B cell (primary cell): ENCODE measurements around the gene AMT. TPM values are rescaled to one million over a fixed set of nuclear protein-coding genes. Genes with fewer than 3 reads are reported as not detected.

ENCODE experiments used
- ATAC-seq: fragments of 200-7000 bp; cut with Tn5 transposase; one replicate; pipeline ENCODE4 v1.10.0; 2021; ENCODE audit warnings: low read depth, mild to moderate bottlenecking, moderate number of reproducible peaks, moderate library complexity
- CTCF ChIA-PET: fragments of 350-600 bp; sonication (Branson Sonifier 250); formaldehyde crosslinking; loops from one replicate; lab custom pipeline; 2021; ENCODE audit warnings: antibody characterized with exemption, inconsistent platforms; lab: Charles Lee
- POLR2A ChIA-PET: fragments of 350-600 bp; sonication (Branson Sonifier 250); formaldehyde crosslinking; loops from one replicate; lab custom pipeline; 2021; ENCODE audit warnings: antibody characterized with exemption; lab: Charles Lee
- DNase-seq: peaks from one replicate; pipeline ENCODE4 v3.0.0; 2013
- H2AFZ ChIP-seq: 2 replicates; pipeline ENCODE4 v1.6.1; 2012; ENCODE audit warnings: mild to moderate bottlenecking, low read depth, low read length; ENCODE audit not compliant: insufficient read depth, poor library complexity, severe bottlenecking
- H3K27ac ChIP-seq, 2 donors: 1 replicate in 1 of 2; 2 replicates in 1 of 2; pipeline ENCODE4 v1.5.1; 2012 to 2013; ENCODE audit warnings: low read length in 2 of 2, mild to moderate bottlenecking in 2 of 2, moderate library complexity in 1 of 2
- H3K27me3 ChIP-seq, 4 experiments: fragments of 200-600 bp in 1 of 4; sonication (generic) in 1 of 4; replicated peaks in 1 of 4; 1 replicate in 2 of 4; 2 replicates in 2 of 4; pipeline versions ENCODE4 v1.6.1 to v1.7.0; 2013 to 2016; ENCODE audit warnings: low read length in 3 of 4, mild to moderate bottlenecking in 2 of 4, mixed read lengths in 1 of 4, moderate library complexity in 1 of 4; ENCODE audit not compliant: insufficient read depth in 4 of 4, control insufficient read depth in 3 of 4; ENCODE audit errors: control extremely low read depth in 1 of 4
- H3K36me3 ChIP-seq, 2 experiments: replicated peaks in 1 of 2; 1 replicate in 1 of 2; 2 replicates in 1 of 2; pipeline versions ENCODE4 v1.6.1 to v1.7.1; 2013; ENCODE audit warnings: low read length in 1 of 2; ENCODE audit not compliant: insufficient read depth in 2 of 2, control insufficient read depth in 1 of 2; ENCODE audit errors: control extremely low read depth in 1 of 2, extremely low read depth in 1 of 2
- H3K4me1 ChIP-seq, 2 donors: fragments of 200-600 bp in 1 of 2; sonication (generic) in 1 of 2; 1 replicate in 1 of 2; 2 replicates in 1 of 2; pipeline versions ENCODE4 v1.5.1 to v1.6.1; 2013 to 2017; ENCODE audit warnings: low read length in 2 of 2; ENCODE audit not compliant: control insufficient read depth in 2 of 2, insufficient read depth in 2 of 2
- H3K4me2 ChIP-seq: replicated peaks from 2 replicates; pipeline ENCODE3; 2012; ENCODE audit warnings: mild to moderate bottlenecking, low read depth, low read length; ENCODE audit not compliant: poor library complexity, severe bottlenecking
- H3K4me3 ChIP-seq, 5 experiments: fragments of 200-600 bp in 1 of 5; sonication (generic) in 1 of 5; 1 replicate in 3 of 5; 2 replicates in 2 of 5; pipeline versions ENCODE4 v1.5.1 to v1.7.0; 2011 to 2016; ENCODE audit warnings: low read length in 4 of 5, mild to moderate bottlenecking in 4 of 5, low read depth in 2 of 5, control low read depth in 1 of 5, moderate library complexity in 1 of 5; ENCODE audit not compliant: insufficient read depth in 1 of 5; ENCODE audit errors: control extremely low read depth in 1 of 5, extremely low read depth in 1 of 5
- H3K79me2 ChIP-seq: fragments of 200-600 bp; sonication (generic); one replicate; pipeline ENCODE4 v1.6.0; 2016; ENCODE audit warnings: low read length; ENCODE audit not compliant: control insufficient read depth, insufficient read depth
- H3K9ac ChIP-seq: fragments of 200-600 bp; sonication (generic); 2 replicates; pipeline ENCODE4 v1.6.1; 2017; ENCODE audit warnings: mild to moderate bottlenecking, low read length, moderate library complexity
- H3K9me3 ChIP-seq, 3 donors: one replicate each; pipeline versions ENCODE4 v1.6.1 to v1.7.1; 2013; ENCODE audit warnings: low read length in 2 of 3; ENCODE audit not compliant: control insufficient read depth in 2 of 3, insufficient read depth in 1 of 3; ENCODE audit errors: control extremely low read depth in 1 of 3
- H4K20me1 ChIP-seq: 2 replicates; pipeline ENCODE4 v1.6.0; 2012; ENCODE audit warnings: mild to moderate bottlenecking, low read length; ENCODE audit not compliant: insufficient read depth, control insufficient read depth, poor library complexity, severe bottlenecking
- H3K27ac Mint-ChIP-seq: one replicate; pipeline ENCODE4 v1.8.0; 2021; ENCODE audit warnings: mixed read lengths
- H3K27me3 Mint-ChIP-seq: one replicate; pipeline ENCODE4 v1.8.0; 2021; ENCODE audit warnings: mixed read lengths
- H3K4me1 Mint-ChIP-seq: one replicate; pipeline ENCODE4 v1.8.0; 2021; ENCODE audit warnings: mixed read lengths
- H3K4me3 Mint-ChIP-seq: one replicate; pipeline ENCODE4 v1.8.0; 2021; ENCODE audit warnings: mixed read lengths
- H3K9me3 Mint-ChIP-seq: one replicate; pipeline ENCODE4 v1.8.0; 2022; ENCODE audit warnings: mixed read lengths; ENCODE audit not compliant: insufficient read depth
- EZH2 ChIP-seq: IDR thresholded peaks from 2 replicates; pipeline ENCODE4 v1.6.1; 2012; ENCODE audit warnings: borderline replicate concordance, low read depth, mild to moderate bottlenecking, moderate library complexity, low read length; ENCODE audit not compliant: insufficient read depth, poor library complexity, severe bottlenecking
- WGBS: methylation state at CpG from one replicate; pipeline ENCODE4 v1.1.5; 2013; ENCODE audit warnings: missing lambda C conversion rate; ENCODE audit not compliant: insufficient coverage; 5-methylcytosine and 5-hydroxymethylcytosine counted together
- intact Hi-C: fragments of 100-400 bp; cut with micrococcal nuclease; formaldehyde crosslinking; loops from one replicate; pipeline ENCODE4 v1.10.0; 2022
- polyA plus RNA-seq: library from polyadenylated mRNA; depleted of rRNA; stranded (reverse); fragments of >200 nt; gene quantifications from 2 replicates; pipeline ENCODE4 v1.2.3, GENCODE V29; 2012
- total RNA-seq, 2 donors: library from RNA; stranded (reverse); fragments of 120-200 nt in 1 of 2; gene quantifications; 1 replicate in 1 of 2; 2 replicates in 1 of 2; pipeline versions ENCODE4 v1.2.3 to v1.2.4, GENCODE V29; 2013 to 2022
- TF ChIP-seq, protein P1 (sequence below): fragments of 200-600 bp; IDR thresholded peaks from one replicate; pipeline ENCODE4 v1.8.0; 2022; ENCODE audit warnings: antibody characterized with exemption, mild to moderate bottlenecking

Gene AMT
- total and polyA plus RNA-seq, 2 donors (not counting 1 experiment from before 2014, with no cell fraction given), result 14.0 to 44.0 TPM

GRCh38 chr3:49389297-49389696 is 33.0 kb downstream of the AMT start:
- Histone ChIP-seq H4K20me1 (peaks cover 98% of the 10 kb centered on the region), H3K9ac (no peak overlapping the region), H2AFZ (no peak overlapping the region), H3K36me3 (peaks cover 4 to 19% of the 10 kb centered on the region in 2 experiments), H3K27me3 (no peaks in the 10 kb centered on the region), H3K4me2 (no peak overlapping the region), H3K9me3 (no peaks in the 10 kb centered on the region), H3K79me2 (peaks cover 98% of the 10 kb centered on the region), H3K27ac (peak overlapping the region in 1 of 2 donors; percentile 9), H3K4me1 (peaks cover 30 to 42% of the 10 kb centered on the region in 2 donors), H3K4me3 (no peak overlapping the region)
- no peak for ATAC-seq
- POLR2A ChIA-PET, result no interaction called here
- no peaks in the 10 kb centered on the region for H3K27me3 Mint-ChIP-seq
- H3K9me3 Mint-ChIP-seq, result no peaks in the 10 kb centered on the region
- H3K4me3 Mint-ChIP-seq, result no peak overlapping the region
- WGBS, result 100% methylated on average over 5 of the region's 6 CpGs
- H3K27ac Mint-ChIP-seq, result no peak overlapping the region
- no peak for TF ChIP-seq EZH2
- TF ChIP-seq, protein P1, sequence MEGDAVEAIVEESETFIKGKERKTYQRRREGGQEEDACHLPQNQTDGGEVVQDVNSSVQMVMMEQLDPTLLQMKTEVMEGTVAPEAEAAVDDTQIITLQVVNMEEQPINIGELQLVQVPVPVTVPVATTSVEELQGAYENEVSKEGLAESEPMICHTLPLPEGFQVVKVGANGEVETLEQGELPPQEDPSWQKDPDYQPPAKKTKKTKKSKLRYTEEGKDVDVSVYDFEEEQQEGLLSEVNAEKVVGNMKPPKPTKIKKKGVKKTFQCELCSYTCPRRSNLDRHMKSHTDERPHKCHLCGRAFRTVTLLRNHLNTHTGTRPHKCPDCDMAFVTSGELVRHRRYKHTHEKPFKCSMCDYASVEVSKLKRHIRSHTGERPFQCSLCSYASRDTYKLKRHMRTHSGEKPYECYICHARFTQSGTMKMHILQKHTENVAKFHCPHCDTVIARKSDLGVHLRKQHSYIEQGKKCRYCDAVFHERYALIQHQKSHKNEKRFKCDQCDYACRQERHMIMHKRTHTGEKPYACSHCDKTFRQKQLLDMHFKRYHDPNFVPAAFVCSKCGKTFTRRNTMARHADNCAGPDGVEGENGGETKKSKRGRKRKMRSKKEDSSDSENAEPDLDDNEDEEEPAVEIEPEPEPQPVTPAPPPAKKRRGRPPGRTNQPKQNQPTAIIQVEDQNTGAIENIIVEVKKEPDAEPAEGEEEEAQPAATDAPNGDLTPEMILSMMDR, result no peak
- DNase-seq, result no peak
- H3K4me1 Mint-ChIP-seq, result peaks cover 47% of the 10 kb centered on the region
- CTCF ChIA-PET, result no interaction called here
- intact Hi-C loops, result no loop called here

- DNase-seq (no peak), ATAC-seq (no peak)
- no peak for TF ChIP-seq EZH2
- TF ChIP-seq, protein P1, result no peak
- H3K9ac ChIP-seq, result no peak overlapping the region
- no peaks in the 10 kb centered on the region for H3K9me3 Mint-ChIP-seq
- peak overlapping the region in 1 of 2 donors; percentile 14 for H3K27ac ChIP-seq
- POLR2A ChIA-PET, result interaction anchor here (0.5 to 0.7 kb wide), 2 partner anchors 11 to 15 kb away, joined by 3 to 4 read pairs; no protein-coding TSS in a partner anchor
- no peak overlapping the region for H3K4me2 ChIP-seq
- H3K4me3 ChIP-seq, result no peak overlapping the region
- peaks cover 4 to 17% of the 10 kb centered on the region in 2 experiments for H3K36me3 ChIP-seq
- no peaks in the 10 kb centered on the region for H3K27me3 Mint-ChIP-seq
- intact Hi-C loops, result no loop called here
- no peak overlapping the region for H3K4me3 Mint-ChIP-seq
- H3K4me1 Mint-ChIP-seq, result peaks cover 54% of the 10 kb centered on the region
- no peak overlapping the region for H2AFZ ChIP-seq
- no peaks in the 10 kb centered on the region for H3K9me3 ChIP-seq
- CTCF ChIA-PET, result interaction anchor here (1.4 kb wide), 1 partner anchor 48 kb away, joined by 3 read pairs; the partner anchor contains the start of gene USP4
- no peaks in the 10 kb centered on the region for H3K27me3 ChIP-seq
- H3K79me2 ChIP-seq, result peaks cover 98% of the 10 kb centered on the region
- WGBS, result no CpG with 5 or more reads among the region's 1 CpG
- peak overlapping the region; percentile 44 for H3K27ac Mint-ChIP-seq
- peaks cover 98% of the 10 kb centered on the region for H4K20me1 ChIP-seq
- H3K4me1 ChIP-seq, result peaks cover 30 to 45% of the 10 kb centered on the region in 2 donors
Observed at GRCh38 chr3:49388289-49388820, 33.9 kb downstream of the AMT start.
